NCI-H1694 (cell line): ENCODE measurements around the gene ERCC6L2.

Source experiments
- DNase-seq: peaks from one replicate; lab custom pipeline; 2025; lab: John Stamatoyannopoulos, UW

ERCC6L2 gene

DNA sequence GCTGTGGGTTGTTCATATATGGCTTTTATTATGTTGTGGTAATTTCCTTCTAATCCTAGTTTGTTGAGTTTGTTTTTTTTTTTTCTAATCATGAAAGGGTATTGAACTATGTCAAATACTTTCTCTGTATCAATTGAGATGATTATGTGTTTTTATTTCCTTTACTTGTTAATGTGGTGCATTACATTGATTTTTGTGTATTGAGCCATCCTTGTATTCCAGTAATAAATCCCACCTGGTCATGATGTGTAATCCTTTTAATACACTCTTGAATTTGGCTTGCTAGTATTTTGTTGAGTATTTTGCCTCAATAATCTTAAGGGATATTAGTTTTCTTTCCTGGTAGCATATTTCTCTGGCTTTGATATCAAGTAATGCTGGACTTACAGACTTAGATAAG, 13.1 kb upstream of the ERCC6L2 start:
- no peak for DNase-seq

DNA sequence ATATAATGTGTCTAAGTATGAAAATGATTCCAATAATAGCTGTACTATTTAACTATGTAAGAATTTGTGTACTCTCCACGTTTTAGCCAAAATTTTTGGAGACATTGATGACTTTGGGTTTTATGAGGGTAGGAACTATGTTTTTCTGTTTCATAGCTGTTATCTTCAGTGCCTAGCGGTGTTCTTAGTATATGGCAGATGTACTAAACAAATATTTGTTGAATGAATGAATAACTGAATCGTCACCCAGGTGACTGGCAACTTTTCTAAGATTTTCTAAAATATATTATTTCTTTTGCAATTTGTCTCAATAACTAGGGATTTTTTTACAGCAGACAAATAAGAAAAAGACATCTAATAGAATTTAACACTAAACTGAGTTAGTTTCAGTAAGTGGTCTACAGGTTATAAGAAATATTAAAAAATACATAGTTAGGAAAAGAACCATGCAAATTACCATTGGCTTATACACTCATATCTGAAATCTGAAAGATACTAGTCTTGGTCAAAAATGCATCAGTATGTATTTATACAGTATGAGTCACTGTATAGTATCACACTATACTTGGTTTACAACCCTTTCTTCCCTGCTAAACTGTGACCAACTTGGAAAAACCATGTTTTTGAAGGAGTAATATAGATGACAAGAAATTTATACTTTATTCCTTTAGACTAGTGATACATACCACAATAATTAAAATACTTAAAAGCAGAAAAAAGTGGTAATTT, 10.5 kb upstream of the ERCC6L2 start:
- no peak for DNase-seq

DNA sequence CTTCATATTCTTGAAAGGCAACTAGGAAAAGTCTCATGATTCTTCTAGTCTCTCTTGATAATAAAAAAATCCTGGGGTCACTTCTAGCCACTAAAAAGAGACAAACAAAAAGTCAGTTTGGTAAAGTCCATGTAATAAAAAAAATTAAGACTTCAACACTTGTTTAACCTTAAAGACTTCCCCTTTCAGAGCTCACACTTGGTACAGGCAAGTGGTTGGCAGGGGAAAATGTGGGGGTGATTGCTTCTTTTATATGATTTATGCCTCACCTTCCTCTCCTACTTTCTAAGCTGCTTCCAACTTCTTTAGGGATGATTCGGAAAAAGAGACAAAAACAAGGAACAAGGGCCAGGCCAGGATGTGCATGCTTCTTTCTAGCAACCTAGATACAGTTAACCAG, 5.1 kb upstream of the ERCC6L2 start:
- no peak for DNase-seq

DNA sequence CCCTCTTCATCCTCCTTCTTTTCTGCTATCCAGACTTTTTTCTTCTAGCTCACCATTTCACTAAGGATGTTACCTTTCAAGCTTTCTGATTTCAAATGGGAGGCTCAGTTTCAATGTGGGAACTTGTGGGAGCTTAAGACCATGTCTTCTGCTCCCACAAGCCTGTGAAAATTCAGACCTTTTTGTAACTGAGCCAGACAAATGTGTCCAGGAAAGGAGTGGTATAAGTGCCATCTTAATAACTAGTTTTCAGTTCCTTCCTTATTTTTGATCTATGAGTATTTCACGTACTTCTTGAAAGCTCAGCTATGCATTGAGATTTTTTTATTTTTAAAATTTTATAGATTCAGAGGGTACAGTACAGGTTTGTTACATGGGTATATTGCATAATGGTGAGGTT, 4.6 kb upstream of the ERCC6L2 start:
- no peak for DNase-seq

DNA sequence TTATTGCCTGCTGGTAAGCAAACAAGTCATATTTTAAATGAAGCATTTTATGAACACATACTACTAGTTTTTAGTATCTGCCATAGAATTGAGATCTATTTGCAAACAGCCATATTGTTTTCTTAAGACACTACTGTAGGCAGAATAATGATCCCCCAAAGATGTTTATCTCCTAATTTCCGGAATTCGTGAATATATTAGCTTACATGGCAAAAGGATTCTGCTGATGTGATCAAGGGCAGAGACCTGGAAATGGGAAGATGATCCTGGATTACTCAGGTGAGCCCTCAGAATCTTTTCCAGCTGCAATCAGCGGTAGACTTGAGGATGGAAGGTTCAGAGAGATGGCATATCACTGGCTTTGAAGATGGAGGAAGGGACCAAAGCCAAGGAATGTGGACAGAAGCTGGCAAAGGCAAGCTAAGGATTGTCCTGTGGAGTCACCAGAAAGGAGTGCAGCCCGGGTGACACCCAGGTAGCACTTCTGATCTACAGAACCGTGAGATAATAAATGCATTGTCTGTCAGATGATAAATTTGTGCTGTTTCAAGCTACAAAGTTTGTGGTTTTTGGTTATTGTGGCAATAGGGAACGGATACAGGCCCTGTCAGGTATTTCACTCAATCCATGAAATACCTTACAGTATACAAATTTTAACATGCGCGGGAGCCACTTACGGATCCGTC, 1.0 kb upstream of the ERCC6L2 start:
- no peak for DNase-seq

DNA sequence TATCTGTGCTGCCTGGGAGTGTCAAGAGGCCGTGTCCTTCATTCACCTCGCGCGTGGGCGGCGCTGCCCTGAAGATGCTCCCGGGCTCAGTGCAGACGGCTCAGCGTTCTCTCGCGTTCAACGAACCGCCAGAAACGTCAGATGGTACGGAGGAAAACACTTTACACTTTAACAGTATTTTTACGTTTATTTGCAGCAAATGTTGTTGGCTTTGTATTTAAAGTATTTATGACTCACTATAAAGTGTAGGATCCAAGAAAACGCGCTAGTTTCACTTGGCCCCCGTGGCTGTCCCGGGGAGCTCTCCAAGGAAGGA, 544 bp upstream of the ERCC6L2 start:
- no peak for DNase-seq

- DNase-seq: no peak
Measured at GRCh38 chr9:95876138-95876444, 600 bp downstream of the ERCC6L2 start.

GRCh38 chr9:95876595-95876994, 1.1 kb downstream of the ERCC6L2 start:
- DNase-seq: peak; percentile 2

DNA sequence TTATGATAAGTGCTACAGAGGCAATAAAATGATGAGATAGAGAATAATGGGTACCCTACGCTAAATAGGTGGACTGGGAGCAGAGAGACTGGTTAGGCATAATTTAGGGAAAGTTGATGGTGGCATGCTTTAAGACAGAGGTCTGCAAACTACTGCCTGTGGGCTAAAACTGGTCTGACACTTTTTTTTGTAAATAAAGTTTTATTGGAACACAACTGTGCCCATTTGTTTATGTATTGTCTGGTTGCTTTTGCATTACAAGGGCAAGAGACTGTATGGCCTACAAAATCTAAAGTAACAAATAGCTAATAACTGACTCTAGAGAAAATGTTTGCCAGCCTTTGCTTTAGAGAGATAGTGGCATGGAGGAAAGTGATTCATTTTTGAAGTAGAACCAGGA, 2.5 kb downstream of the ERCC6L2 start:
- no peak for DNase-seq

- no peak for DNase-seq
Measured at GRCh38 chr9:95879591-95879990, 4.1 kb downstream of the ERCC6L2 start.

DNA sequence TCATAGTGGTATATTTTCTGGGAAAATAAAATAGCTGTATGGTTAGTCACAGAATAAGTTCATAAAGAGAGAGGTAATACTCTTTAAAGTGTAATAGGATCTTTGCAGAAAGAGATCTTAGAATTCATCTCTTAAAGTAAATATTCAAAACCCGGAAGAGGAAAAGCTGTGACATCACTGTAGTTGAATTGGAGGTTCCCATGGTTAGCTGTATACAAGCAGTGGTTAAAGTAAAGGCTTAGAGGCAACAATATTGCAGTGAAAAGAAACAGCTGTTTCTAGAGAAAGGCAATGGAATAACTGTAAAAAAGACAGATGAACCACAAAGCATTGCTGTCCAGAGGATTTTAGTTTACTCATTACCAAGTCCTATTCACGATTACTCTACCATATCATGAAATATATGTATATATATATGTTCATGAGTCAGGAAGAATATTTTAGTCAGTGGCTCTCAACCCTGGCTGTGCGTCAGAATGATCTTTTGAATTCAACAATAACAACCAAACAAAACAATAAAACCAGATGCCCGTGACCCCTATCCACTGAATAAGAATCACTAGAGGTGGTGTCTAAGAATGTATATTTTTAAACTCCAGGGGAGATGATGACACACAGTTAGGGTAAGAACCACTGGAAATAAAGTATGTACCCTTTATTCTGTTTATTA, 4.7 kb downstream of the ERCC6L2 start:
- no peak for DNase-seq

GRCh38 chr9:95887926-95888497, 12.5 kb downstream of the ERCC6L2 start:
- DNase-seq: no peak

- no peak for DNase-seq
Measured at GRCh38 chr9:95890594-95890993, 15.1 kb downstream of the ERCC6L2 start.

- DNase-seq: no peak
Measured at GRCh38 chr9:95891067-95891671, 15.7 kb downstream of the ERCC6L2 start.

DNA sequence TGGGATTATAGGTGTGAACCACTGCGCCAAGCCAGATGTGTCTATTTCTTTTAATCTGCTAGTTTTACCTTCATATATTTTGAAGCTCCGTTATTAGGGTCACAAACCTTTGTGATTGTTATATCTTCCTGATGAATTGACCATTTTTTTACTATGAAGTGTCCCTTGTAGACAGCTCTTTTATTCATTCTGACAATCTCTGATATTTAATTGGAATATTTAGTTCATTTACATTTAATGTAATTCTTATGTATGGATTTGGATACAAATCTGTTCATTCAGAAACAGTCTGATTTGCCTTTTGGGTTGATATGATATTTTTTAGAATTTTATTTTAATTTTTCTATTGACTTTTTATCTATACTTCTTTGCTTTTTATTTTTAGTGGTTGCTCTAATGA, 17.2 kb downstream of the ERCC6L2 start:
- no peak for DNase-seq

DNA sequence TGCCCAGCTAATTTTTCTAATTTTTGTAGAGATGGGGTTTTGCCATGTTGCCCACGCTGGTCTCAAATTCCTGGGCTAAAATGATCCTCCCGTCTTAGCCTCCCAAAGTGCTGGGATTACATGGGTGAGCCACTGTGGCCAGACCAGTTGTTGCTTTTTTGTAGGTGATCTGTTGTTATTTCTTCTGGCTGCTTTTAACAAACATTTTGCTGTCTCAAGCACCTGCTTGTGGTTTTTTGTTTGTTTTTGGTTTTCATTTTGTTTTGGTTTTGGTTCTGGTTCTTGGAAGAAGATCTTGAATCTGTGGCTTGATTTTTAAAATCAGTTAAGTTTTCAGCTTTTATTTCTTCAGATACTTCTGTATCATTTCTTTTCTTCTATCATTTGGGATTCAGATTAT, 21.1 kb downstream of the ERCC6L2 start:
- no peak for DNase-seq

- DNase-seq: no peak
Measured at GRCh38 chr9:95901506-95901905, 26.0 kb downstream of the ERCC6L2 start.

DNA sequence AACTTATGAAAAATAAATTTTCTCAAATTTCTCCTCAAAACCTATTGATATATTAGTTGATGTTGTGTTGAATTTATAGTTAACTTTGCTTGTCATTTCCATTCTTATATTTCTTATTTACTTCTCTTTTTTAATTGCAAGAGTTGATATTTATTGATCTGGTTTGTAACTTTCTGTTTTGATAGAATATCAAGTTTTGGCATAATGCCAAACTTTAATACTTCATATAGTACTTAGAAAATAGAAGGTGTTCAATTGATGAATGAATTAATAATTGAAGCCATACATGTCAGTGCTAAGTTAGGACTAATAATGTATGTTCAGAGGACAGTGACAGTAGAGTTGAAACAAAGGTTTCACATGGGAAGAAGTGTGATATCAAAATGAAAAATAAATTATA, 27.9 kb downstream of the ERCC6L2 start:
- no peak for DNase-seq

GRCh38 chr9:95907794-95908193, 32.3 kb downstream of the ERCC6L2 start:
- DNase-seq: no peak

DNA sequence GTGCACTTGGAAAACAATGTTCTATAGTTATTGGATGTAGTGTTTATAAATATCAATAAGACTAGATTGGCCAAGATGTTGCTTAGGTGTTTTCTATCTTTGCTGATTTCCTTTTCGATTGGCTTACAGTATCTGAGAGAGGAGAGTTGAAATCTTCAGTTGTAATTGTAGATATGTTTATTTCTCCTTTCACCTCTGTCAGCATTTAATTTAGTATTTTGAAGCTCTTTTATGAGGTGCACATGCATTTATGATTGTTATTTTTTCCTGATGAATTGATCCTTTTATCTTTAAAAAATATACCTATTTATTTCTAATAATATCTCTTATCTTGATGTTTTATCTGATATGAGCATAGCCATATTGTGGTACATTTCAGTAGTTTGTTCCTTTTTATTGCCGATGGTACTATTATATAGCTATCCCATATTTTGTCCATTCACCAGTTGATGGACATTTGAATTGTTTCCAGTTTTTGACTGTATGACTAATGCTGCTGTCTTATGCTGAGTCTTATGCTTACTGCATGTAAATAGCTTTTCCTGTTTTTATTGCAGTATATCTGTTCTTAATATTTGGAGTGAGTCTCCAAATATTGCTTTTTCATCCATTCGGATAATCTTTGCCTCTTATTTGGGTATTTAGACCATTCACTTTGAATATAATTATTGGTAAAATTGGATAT, 34.7 kb downstream of the ERCC6L2 start:
- DNase-seq: no peak

DNA sequence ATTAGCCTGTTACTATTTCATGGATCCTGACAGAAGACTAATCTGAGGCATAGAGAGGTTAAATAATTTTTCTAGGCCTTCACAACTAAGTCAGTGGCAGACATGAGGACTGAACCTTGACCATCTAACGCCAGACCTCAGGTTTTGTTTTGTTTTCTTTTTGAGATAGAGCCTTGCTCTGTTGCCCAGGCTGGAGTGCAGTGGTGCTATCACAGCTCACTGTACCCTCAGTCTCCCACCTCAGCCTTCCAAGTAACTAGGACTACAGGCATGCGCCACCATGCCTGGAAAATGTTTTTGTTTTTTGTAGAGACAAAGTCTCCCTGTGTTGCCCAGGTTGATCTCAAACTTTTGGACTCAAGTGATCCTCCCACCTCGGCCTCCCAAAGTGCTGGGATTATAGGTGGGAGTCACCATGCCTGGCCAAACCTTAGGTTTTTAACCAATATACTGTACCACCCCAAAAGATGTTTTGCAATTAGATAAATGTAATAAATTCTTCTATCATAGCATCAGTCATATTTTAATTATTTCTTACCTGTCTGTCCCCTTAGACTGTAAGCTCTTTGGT, 35.4 kb downstream of the ERCC6L2 start:
- DNase-seq: no peak

GRCh38 chr9:95912773-95913172, 37.3 kb downstream of the ERCC6L2 start:
- DNase-seq: no peak
